ENCODE data around the gene FOXK1. TPM values are rescaled to one million over a fixed set of nuclear protein-coding genes. Genes with fewer than 3 reads are reported as not detected.

The FOXK1 gene
- polyA plus RNA-seq, 1 experiment: 3.3 TPM

- POLR2A ChIA-PET: no interaction called here
- H3K27me3 ChIP-seq (ENCODE audit: control insufficient read depth, insufficient read depth, low read length): no peaks in the 10 kb centered on the region
- TF ChIP-seq, protein P1, sequence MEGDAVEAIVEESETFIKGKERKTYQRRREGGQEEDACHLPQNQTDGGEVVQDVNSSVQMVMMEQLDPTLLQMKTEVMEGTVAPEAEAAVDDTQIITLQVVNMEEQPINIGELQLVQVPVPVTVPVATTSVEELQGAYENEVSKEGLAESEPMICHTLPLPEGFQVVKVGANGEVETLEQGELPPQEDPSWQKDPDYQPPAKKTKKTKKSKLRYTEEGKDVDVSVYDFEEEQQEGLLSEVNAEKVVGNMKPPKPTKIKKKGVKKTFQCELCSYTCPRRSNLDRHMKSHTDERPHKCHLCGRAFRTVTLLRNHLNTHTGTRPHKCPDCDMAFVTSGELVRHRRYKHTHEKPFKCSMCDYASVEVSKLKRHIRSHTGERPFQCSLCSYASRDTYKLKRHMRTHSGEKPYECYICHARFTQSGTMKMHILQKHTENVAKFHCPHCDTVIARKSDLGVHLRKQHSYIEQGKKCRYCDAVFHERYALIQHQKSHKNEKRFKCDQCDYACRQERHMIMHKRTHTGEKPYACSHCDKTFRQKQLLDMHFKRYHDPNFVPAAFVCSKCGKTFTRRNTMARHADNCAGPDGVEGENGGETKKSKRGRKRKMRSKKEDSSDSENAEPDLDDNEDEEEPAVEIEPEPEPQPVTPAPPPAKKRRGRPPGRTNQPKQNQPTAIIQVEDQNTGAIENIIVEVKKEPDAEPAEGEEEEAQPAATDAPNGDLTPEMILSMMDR (IDR thresholded peaks at IDR 0.05; ENCODE audit: insufficient read depth, low read depth, low read length): no peak
- peaks cover 15% of the 10 kb centered on the region for H3K36me3 ChIP-seq (ENCODE audit: control insufficient read depth, insufficient read depth, low read length)
- DNase-seq (ENCODE audit: low read depth): no peak
- no peak overlapping the region for H3K4me3 ChIP-seq (ENCODE audit: low read depth, low read length)
- CTCF ChIA-PET: no interaction called here
These were observed 87.7 kb downstream of the FOXK1 start for GRCh38 chr7:4769761-4770160.

GRCh38 chr7:4770886-4771285 is 88.8 kb downstream of the FOXK1 start:
- no peak for DNase-seq (ENCODE audit: low read depth)
- Histone ChIP-seq H3K36me3 (ENCODE audit: control insufficient read depth, insufficient read depth, low read length) (peaks cover 7% of the 10 kb centered on the region), H3K4me3 (ENCODE audit: low read depth, low read length) (no peak overlapping the region), H3K27me3 (ENCODE audit: control insufficient read depth, insufficient read depth, low read length) (no peaks in the 10 kb centered on the region)
- TF ChIP-seq, protein P1 (IDR thresholded peaks at IDR 0.05; ENCODE audit: insufficient read depth, low read depth, low read length): no peak
- POLR2A ChIA-PET: no interaction called here
- CTCF ChIA-PET: no interaction called here

DNA sequence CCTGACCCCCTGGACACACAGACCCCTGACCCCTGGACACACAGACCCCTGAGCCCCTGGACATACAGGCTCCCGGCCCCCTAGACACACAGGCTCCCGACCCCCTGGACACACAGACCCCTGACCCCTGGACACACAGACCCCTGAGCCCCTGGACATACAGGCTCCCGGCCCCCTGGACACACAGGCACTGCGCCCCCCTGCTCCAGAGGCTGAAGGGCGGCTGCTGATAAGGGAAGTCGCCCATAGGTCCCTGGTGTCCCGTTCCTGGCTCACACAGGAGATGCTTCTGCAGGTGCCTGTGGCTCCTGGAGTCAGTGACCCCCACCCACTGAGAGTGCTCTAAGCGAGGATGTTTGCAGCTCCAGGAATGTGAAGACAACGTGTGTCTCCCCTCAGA is 89.6 kb downstream of the FOXK1 start:
- H3K27me3 ChIP-seq (ENCODE audit: control insufficient read depth, insufficient read depth, low read length): no peaks in the 10 kb centered on the region
- ChIA-PET POLR2A (no interaction called here), CTCF (no interaction called here)
- DNase-seq (ENCODE audit: low read depth): no peak
- no peak overlapping the region for H3K4me3 ChIP-seq (ENCODE audit: low read depth, low read length)
- TF ChIP-seq, protein P1 (IDR thresholded peaks at IDR 0.05; ENCODE audit: insufficient read depth, low read depth, low read length): no peak
- H3K36me3 ChIP-seq (ENCODE audit: control insufficient read depth, insufficient read depth, low read length): peaks cover 2% of the 10 kb centered on the region; the same call in 1 of the 2 replicates

GRCh38 chr7:4772306-4772705 is 90.2 kb downstream of the FOXK1 start:
- TF ChIP-seq, protein P1 (IDR thresholded peaks at IDR 0.05; ENCODE audit: insufficient read depth, low read depth, low read length): no peak
- Histone ChIP-seq H3K36me3 (ENCODE audit: control insufficient read depth, insufficient read depth, low read length) (no peaks in the 10 kb centered on the region; the same call in 1 of the 2 replicates), H3K4me3 (ENCODE audit: low read depth, low read length) (no peak overlapping the region), H3K27me3 (ENCODE audit: control insufficient read depth, insufficient read depth, low read length) (no peaks in the 10 kb centered on the region)
- no peak for DNase-seq (ENCODE audit: low read depth)
- CTCF ChIA-PET: no interaction called here
- POLR2A ChIA-PET: no interaction called here

GRCh38 chr7:4774007-4774406 is 91.9 kb downstream of the FOXK1 start:
- TF ChIP-seq, protein P1 (IDR thresholded peaks at IDR 0.05; ENCODE audit: insufficient read depth, low read depth, low read length): no peak
- POLR2A ChIA-PET: no interaction called here
- Histone ChIP-seq H3K36me3 (ENCODE audit: control insufficient read depth, insufficient read depth, low read length) (no peaks in the 10 kb centered on the region; the same call in 1 of the 2 replicates), H3K27me3 (ENCODE audit: control insufficient read depth, insufficient read depth, low read length) (no peaks in the 10 kb centered on the region), H3K4me3 (ENCODE audit: low read depth, low read length) (no peak overlapping the region)
- CTCF ChIA-PET: interaction anchor here (1.2 kb wide), 1 partner anchor 18 kb away, joined by 3 read pairs; no protein-coding TSS in a partner anchor
- DNase-seq (ENCODE audit: low read depth): no peak
